Mesenteric fat pad (tissue), 1 donor: ENCODE measurements around the gene CCL19. TPM values are rescaled to one million over a fixed set of nuclear protein-coding genes. Genes with fewer than 3 reads are reported as not detected.

Experiments used
- DNase-seq: peaks from one replicate; pipeline ENCODE4 v3.0.0-alpha.2; 2020; ENCODE audit warnings: low spot score
- total RNA-seq: library from RNA; stranded (reverse); fragmentation: NEBNext Ultra II Directional; extraction: Animal tissue kit (Norgen Biotek cat#: 25700); gene quantifications from one replicate; pipeline ENCODE4 v1.2.1, GENCODE V29; 2021
- donor health status: DM: yes; HTN: yes; CAD: no.

The CCL19 gene
- total RNA-seq, 1 donor from 2014 or later = not detected

- DNase-seq = peak; percentile 92
These were observed 10.1 kb upstream of the CCL19 start for GRCh38 chr9:34701023-34701768.

GRCh38 chr9:34694811-34695210 lies 3.7 kb upstream of the CCL19 start:
- DNase-seq = no peak

- DNase-seq = no peak
These were observed 2.5 kb upstream of the CCL19 start for GRCh38 chr9:34693560-34693959.

GRCh38 chr9:34691936-34692315 lies 850 bp upstream of the CCL19 start:
- no peak for DNase-seq

- no peak for DNase-seq
These were observed 1.6 kb downstream of the CCL19 start for GRCh38 chr9:34689512-34689911.

GRCh38 chr9:34689116-34689470 lies 2.0 kb downstream of the CCL19 start:
- DNase-seq = no peak

GRCh38 chr9:34688329-34689115 lies 2.6 kb downstream of the CCL19 start:
- DNase-seq = no peak

- DNase-seq = no peak
These were observed 3.6 kb downstream of the CCL19 start for GRCh38 chr9:34687276-34688030.

- DNase-seq = no peak
These were observed 4.3 kb downstream of the CCL19 start for GRCh38 chr9:34686732-34687131.

- DNase-seq = no peak
These were observed 4.8 kb downstream of the CCL19 start for GRCh38 chr9:34686231-34686630.

GRCh38 chr9:34685591-34685990 lies 5.5 kb downstream of the CCL19 start:
- DNase-seq = no peak

GRCh38 chr9:34684816-34685215 lies 6.3 kb downstream of the CCL19 start:
- no peak for DNase-seq

- no peak for DNase-seq
These were observed 6.9 kb downstream of the CCL19 start for GRCh38 chr9:34684145-34684544.

- no peak for DNase-seq
These were observed 15.2 kb downstream of the CCL19 start for GRCh38 chr9:34675869-34676268.

GRCh38 chr9:34675048-34675714 lies 15.9 kb downstream of the CCL19 start:
- no peak for DNase-seq

GRCh38 chr9:34674440-34674839 lies 16.6 kb downstream of the CCL19 start:
- DNase-seq = no peak

GRCh38 chr9:34671307-34671706 lies 19.8 kb downstream of the CCL19 start:
- no peak for DNase-seq

GRCh38 chr9:34669809-34670562 lies 21.1 kb downstream of the CCL19 start:
- no peak for DNase-seq

- DNase-seq = peak; percentile 97
These were observed 25.5 kb downstream of the CCL19 start for GRCh38 chr9:34665381-34666250.

- DNase-seq = no peak
These were observed 26.1 kb downstream of the CCL19 start for GRCh38 chr9:34665067-34665380.
